Kidney glomerular epithelial cell (primary cell): ENCODE measurements around the gene POGZ.
A peak's percentile ranks its signal among the peaks of the same experiment; 100 is the strongest.
"Not testable (repeated sequence)": the region's sequence is repeated elsewhere in the genome, so short reads cannot be mapped to it uniquely, and the experiment has no call there.

ENCODE experiments used
- DNase-seq: peaks from one replicate; lab custom pipeline; 2025; lab: John Stamatoyannopoulos, UW

POGZ gene

DNA sequence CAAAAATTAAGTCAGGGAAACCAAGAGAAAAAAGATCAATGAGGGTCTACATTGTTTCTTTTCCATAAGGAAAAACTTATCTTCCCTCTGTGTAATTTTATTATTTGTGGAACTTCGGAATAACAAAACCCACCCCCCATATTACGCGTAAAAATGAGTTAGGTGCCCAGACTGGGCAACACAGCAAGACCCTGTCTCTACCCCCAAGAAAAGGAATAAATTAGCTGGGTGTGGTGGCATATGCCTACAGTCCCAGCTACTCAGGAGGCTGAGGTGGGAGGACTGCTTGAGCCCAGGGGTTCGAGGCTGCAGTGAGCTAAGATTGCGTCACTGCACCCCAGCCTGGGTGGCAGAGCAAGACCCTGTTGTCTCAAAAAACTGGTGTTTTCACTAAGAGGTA lies 39.5 kb downstream of the POGZ start:
- no peak for DNase-seq

DNA sequence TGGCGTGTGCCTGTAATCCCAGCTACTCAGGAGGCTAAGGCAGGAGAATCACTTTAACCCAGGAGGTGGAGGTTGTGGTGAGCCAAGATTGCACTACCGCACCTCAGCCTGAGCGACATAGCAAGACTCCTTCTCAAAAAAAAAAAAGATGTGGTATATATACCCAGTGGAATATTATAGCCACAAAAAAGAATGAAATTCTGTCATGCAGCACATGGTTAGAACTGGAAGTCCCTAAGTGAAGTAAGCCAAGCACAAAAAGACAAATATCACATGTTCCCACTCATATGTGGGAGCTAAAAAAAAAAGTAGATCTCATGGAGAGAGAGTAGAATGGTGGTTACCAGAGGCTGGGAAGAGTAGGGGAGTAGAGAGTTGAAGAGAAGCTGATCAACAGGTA lies 41.2 kb downstream of the POGZ start:
- DNase-seq = no peak

DNA sequence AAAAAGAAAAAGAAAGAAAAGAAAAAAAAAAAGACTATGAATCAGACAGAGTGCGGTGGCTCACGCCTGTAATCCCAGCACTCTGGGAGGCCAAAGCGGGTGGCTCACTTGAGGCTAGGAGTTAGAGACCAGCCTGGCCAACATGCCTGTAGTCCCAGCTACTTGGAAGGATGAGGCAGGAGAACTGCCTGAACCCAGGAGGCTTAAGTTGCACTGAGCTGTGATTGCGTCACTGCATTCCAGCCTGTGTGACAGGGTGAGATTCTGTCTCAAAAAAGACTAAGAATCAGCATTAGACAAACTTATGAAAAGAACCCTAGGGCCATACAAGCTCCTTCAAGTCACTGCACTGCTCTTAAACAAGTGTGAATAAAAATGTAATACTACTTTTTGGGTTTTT lies 43.1 kb downstream of the POGZ start:
- DNase-seq = no peak

DNA sequence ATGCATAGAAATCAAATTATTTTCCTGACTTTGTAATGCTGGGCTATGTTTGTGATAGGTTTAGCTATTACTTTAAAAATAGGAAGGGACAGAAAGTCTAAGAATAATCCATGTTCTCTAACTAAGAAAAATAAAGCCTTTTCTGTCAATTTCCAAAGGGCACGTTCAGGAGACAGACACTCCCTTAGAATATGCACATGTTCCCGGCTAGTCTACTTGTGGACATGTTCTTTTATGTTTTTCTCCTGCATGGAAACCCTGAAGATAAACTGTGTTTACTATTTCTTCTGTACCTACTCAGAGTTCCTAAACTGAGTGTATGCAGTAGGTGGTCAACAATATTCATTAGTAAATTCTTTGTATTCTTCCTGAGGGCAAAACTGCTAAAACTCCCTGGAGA lies 47.4 kb downstream of the POGZ start:
- DNase-seq = no peak

DNA sequence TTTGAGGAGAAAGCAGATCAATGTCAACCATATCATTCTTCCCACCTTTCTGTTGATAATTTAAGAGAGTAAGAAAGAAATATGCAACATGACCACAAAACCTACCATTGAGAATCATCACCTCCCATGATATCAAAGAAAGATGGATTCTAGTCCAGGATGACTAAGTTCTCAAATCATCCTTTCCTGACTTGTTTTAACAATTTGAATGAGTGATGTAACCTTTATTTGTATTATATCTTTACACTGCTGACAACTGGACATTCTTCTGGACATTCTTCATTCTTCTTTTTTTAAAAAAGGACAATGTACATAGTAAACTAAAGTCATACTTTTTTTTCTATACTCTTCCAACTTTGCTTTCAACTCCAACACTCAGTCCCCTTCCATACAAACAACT lies 50.4 kb downstream of the POGZ start:
- DNase-seq = no peak

DNA sequence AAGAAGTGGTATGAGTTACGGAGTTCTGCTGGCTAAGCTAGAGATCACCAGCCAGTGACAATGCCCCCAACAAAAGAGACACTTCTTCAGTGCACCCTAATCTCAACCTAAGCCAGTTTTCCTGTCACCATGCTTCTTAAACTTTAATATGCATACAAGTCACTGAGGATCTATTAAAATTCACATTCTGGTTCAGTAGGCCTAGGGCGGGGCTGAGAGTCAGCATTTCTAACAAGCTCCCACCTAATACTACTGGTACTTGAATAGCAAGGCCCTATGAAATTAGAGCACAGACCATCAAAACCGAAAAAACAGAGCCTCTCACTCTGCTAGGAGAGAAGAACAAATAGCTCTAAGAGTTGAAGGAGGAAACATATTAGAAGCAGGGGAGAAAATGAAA lies 52.0 kb downstream of the POGZ start:
- no peak for DNase-seq

DNA sequence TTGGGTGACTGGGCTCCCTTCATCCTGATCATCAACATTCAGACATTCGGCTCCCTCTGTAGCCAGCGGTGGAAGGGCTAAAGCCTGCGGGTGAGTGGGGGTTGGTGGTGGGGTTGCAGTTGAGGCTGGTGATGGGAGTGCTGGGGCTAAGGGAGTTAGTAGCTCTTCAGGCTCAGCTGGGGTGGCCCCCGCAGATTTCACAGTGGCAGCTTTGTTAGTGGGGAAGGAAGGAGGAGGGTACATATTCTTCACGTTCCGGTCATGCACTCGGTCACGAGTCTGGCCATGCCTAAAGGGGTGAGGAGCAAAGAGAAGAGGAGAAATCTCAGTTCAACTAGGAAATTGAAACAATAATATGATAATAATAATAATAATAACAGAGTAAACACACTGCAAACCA lies 53.1 kb downstream of the POGZ start:
- DNase-seq = no peak

DNA sequence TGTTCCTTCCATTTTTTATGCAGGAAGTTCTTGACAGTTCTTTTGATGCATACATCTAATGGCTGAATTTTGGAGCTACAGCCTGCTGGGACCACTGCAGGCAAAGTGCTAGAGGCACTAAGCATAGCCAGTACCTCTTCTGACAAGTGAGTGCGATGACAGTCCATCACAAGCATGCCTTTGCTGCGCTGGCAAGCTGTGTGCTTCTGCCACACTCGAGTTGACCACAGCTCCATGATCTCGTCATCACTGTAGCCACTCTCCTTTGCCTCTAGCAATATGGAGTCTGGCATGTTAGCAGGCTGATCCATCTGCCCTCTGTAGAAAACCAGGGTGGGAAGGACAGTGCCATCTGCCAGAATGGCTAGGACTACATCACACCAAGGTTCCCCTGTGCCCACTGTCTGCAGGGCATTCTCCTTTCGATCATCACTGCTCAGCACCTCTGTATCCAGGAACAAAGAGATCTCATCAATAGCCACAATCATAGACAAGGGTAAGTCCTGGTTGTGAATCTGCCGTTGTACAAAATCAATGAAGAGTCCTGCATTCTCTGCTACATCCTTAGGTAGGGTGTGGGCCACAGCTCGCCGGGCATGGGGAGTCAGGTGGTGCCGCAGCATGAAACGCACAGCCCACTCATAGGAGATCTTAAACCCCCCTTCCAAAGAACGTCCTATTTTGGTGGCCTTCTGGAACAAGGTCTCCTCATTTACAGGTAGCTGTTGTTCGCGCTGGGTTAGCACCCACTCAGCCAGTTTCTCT lies 53.9 kb downstream of the POGZ start:
- no peak for DNase-seq

DNA sequence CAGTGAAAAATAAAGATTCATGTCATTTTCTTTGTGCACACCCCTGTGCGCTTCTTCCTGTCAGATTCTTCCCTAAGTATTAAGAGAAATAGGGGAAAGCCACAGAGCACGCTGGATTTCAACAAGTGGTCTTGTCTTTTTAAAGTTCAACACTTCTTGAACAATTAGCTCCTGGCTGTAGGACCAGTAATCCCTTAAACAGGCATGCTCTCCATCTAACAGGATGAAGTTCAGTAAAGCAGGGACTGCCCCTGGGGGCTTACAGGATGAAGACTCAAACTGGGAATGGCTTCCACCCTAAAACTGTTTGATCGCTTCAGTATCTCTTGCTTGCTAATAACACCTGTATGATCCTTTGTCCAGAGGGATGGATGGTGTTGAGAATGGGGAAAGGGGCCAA lies 55.7 kb downstream of the POGZ start:
- DNase-seq = no peak

DNA sequence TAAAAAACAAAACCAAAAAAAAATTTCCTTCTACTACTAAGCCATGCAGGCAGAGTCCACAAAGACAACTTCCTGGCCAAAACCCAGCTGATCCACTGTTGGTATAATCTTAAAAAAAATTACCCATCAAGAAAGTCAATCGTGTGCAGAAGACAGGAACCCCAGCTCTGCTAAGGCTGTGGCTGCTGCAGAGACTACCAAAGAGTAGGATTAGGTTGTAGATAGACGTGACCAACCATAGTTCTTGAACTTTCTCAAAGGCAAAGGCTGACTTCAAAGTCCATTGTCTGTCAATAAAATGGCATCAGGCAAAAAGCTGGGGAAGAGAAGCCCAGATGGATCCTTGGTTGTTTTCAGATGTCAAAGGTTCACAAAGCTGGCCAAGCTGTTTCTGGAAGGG lies 56.5 kb downstream of the POGZ start:
- no peak for DNase-seq

DNA sequence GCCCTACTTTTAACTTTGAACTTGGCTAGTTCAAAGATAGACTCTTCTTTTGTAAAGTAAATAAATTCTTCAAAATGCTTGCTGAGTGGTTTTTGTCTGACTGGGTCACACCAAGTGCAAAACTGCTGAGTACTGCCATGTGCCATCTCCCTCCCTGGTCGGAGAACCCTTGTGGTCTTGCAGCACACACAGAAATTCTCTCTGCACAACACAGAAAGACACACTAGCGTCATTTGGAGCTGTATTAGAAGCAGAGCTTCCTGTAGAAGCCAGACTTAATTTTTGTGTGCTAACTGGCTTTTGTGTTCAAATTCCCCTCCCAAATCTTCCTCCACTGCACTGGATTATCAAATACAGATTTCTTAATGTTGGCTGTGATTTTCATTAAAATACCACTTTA lies 57.4 kb downstream of the POGZ start:
- no peak for DNase-seq

DNA sequence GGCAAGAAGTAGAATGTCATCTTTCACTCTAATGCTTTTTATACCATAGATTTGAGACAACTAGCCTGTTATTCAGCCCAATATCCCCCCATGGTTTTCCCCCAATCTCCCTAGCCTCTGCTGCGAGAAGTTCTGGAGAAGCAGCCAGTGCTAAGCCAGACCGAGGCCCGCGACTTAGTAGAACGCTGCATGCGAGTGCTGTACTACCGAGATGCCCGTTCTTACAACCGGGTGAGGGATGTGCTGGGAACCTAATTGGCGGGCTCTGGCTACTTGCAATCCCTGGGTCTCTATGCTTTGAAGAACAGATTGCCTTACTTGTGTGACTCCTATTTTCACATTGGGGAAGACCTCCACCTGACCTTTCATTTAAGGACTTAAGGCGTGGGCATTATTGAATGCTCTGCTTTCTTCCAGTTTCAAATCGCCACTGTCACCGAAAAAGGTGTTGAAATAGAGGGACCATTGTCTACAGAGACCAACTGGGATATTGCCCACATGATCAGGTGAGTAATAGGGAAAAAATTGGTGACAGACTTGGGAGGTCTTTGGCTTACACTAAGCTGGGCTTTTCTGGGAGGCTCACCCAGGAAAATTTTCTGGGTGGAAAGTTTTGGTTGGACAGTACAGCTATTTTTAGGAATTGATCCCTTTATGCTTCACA lies 58.0 kb downstream of the POGZ start:
- DNase-seq = no peak

DNA sequence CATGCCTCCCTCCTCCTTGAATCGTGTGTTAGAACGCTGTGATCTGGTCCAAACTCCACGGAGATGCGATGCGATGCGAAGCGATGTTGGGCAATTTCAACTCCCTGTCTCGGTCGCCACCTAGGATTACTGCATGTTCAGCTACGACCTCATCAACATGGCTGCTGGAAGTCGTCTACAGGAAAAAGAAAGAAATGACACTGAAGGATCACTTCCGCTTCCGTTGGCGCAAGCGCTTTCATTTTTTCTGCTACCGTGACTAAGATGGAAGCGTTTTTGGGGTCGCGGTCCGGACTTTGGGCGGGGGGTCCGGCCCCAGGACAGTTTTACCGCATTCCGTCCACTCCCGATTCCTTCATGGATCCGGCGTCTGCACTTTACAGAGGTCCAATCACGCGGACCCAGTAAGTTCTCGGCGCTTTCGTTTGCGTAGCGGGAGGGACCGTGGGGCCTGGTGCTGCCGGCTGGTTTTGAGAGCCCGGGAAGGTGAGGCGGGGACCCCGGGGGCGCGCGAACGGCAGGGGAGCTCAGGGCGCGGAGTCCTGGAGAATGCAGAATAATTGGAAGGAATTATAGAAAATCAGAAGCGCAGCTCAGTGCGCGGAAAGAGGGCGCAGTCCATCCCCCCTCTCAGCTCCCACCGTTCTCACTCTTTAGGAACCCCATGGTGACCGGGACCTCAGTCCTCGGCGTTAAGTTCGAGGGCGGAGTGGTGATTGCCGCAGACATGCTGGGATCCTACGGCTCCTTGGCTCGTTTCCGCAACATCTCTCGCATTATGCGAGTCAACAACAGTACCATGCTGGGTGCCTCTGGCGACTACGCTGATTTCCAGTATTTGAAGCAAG lies 59.7 kb downstream of the POGZ start, which contains the start of gene PSMB4:
PSMB4 (plus strand) TSS at position 250 of the 848 bp plus-strand sequence; CDS start at position 265, 15 bp downstream.
- peak; percentile 94 for DNase-seq

DNA sequence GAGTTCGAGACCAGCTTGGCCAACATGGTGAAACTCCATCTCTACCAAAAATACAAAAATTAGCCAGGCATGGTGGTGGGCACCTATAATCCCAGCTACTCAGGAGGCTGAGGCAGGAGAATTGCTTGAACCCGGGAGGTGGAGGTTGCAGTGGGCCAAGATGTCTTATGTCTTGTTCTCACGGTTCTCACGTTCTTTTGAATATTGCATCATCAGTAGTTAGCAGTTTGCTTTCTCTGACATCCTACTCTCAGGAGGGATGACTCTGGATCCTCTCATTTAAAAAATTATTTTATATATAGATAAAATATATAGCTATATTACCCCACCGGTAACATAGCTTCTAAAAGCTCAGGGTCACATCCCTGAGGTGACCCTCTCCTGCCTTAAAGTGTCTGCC lies 63.0 kb downstream of the POGZ start:
- DNase-seq = not testable (repeated sequence)

DNA sequence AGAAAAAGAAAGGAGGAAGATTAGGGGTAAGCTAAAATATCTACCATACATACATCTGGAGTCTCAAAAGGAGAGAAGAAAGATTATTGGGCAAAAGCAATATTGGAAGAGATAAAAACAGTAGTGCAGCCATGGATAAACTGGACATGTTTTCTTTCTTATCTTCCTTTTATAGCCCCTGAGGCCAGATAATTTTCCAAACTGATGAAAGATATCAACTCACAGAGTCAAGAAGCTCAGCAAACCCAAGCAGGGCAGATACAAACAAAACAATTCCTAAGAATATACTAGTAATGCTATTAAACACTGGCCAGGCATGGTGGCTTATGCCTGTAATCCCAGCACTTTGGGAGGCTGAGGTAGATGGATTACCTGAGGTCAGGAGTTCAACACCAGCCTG lies 65.7 kb downstream of the POGZ start:
- DNase-seq = no peak

DNA sequence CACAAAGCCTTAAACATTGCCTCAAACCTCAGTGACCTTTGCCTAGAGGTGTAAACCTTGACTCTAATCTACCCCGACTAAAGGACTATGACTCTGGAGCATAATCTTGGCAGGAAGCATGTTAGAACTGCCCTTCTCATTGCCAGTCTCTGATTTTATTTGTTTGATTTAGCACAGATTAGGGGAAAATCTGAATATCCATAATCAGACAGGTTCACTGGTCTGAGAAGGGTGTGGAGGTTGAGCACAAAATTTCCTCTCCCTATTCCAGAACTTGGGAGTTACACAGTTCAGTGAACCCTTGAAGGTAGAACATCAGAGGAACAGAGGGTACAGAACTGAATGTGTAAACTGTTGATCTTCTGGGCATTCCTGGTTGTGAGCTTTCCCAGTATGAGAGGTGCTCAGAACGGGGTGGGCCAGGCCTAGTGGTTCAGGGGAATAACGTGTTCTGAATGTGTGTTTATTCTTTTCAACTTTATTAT lies 68.2 kb downstream of the POGZ start:
- DNase-seq = no peak

DNA sequence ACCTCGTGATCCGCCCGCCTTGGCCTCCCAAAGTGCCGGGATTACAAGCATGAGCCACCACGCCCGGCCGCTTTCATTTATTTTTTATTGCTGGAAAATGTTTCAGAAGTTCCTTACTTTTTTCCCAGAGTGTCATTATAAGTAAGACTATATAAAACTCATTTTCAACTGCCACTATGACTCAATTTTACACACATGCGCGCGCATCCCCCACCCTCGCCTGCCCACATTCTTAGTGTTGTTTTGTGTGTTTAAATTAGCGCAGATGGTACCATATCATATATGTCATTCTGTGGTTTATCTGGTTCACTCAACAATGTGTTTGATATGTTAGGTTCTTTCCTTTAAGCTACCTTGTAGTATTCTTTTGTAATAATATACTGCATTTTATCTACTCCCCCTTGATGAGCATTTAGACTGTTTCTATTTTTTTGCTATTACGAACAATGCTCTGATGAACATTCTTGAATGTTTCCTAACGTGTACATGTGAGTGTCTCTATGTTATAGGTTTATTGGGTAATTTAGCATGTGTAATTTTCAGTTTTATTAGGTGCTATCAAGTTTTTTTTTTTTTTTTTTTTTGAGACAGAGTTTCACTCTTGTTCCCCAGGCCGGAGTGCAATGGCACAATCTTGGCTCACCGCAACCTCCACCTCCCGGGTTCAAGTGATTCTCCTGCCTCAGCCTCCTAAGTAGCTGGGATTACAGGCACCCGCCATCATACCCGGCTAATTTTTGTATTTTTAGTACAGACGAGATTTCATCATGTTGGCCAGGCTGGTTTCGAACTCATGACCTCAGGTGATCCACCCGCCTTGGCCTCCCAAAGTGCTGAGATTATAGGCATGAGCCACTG lies 68.8 kb downstream of the POGZ start:
- DNase-seq = not testable (repeated sequence)

DNA sequence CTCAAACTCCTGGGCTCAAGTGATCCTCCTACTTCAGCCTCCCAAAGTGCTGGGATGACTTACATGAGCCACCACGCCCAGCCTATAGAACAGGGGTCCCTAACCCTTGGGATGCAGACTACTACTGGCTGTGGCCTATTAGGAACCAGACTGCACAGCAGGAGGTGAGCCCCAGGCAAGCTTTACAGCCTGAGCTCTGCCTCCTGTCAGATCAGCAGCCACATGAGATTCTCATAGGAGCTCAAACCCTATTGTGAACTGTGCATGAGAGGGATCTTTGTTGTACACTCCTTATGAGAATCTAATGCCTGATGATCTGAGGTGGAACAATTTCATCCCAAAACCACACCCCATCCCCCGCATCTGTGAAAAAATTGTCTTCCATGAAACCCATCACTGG lies 73.3 kb downstream of the POGZ start:
- no peak for DNase-seq

DNA sequence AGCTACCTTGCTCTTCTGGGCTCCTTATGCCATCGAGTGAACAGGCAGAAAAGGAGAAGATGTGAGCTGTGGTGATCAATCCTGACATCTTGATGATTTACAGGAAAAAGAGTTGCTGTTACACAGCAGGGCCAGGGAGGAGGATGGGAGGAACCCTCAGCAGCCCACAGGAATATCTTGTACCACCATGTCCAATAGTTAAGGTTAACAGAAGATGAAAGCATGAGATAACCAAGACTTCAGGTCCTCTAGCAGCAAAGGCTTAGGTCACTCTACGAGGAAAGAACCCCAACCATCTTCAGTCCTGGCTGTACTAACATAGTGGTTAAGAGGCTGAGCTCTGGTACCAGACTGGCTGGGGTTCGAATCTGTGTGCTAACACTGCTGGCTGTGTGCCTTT lies 74.7 kb downstream of the POGZ start:
- no peak for DNase-seq

DNA sequence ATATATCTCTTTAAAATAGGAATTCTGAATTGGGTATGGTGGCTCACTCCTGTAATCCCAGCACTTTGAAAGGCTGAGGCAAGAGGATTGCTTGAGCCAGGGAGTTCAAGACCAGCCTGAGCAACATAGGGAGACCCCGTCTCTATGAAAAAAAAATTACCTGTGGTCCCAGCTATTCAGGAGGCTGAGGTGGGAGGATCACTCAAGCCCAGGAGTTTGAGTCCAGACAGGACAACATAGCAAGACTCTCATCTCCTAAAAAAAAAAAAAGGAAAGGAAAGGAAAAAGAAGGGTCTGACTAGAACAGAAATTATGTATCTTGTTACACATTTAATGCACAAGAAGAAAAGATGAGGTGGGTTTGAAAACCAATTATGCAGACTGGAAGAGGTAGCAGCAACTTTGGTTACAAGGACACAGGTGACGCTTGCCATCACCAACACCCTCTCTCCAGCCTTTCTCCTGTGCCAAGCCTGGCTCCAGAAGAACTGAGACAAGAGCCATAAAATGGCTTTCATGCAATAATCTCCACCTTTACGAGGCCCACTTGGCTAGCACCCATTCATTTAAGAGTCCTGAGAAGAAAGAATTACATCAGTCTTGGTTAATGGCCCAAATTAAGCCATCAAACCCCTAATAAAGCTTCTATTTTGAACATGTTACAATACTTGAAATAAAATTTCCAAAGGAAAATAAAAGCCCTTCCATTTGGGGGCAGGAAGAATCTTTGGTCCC lies 82.0 kb downstream of the POGZ start:
- no peak for DNase-seq

DNA sequence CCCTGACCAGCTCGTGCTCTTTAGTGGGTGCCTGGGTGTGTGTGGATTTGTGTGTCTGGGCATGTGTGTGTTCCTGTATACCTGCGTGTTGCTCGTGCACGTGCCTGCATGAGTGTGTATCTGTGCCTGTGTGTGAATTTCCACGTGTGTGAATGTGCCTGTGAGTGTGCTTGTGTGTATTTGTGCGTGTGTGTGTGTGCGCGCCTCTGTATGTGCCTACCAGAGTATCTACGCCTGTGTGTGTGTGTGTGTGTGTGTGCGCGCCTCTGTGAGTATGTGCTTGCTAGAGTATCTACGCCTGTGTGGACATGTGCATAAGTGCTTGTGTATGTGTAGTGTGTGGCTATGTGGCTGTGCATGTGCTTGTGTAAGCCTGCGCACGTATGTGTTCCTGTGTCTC lies 86.1 kb downstream of the POGZ start:
- no peak for DNase-seq
